GM21717 (cell line): Measurements from ENCODE around the gene LAIR2.
"Not testable (repeated sequence)": the region's sequence is repeated elsewhere in the genome, so short reads cannot be mapped to it uniquely, and the experiment has no call there.

Experiments used
- ATAC-seq: cut with Tn5 transposase; IDR thresholded peaks from one replicate; pipeline ENCODE4 v1.9.1; 2021; ENCODE audit warnings: mild to moderate bottlenecking, moderate library complexity; ENCODE audit not compliant: unreplicated experiment

LAIR2 gene

GRCh38 chr19:54492568-54492967, 10.1 kb upstream of the LAIR2 start:
- no peak for ATAC-seq

- ATAC-seq, result not testable (repeated sequence)
Measured at GRCh38 chr19:54493056-54493455, 9.6 kb upstream of the LAIR2 start.

GRCh38 chr19:54493967-54494585, 8.6 kb upstream of the LAIR2 start:
- no peak for ATAC-seq

- not testable (repeated sequence) for ATAC-seq
Measured at GRCh38 chr19:54495284-54495683, 7.3 kb upstream of the LAIR2 start.

GRCh38 chr19:54497747-54498450, 4.7 kb upstream of the LAIR2 start:
- not testable (repeated sequence) for ATAC-seq

- ATAC-seq, result not testable (repeated sequence)
Measured at GRCh38 chr19:54498451-54498772, 4.2 kb upstream of the LAIR2 start.

- not testable (repeated sequence) for ATAC-seq
Measured at GRCh38 chr19:54505542-54505941, 2.9 kb downstream of the LAIR2 start.

- ATAC-seq, result no peak
Measured at GRCh38 chr19:54506079-54506478, 3.4 kb downstream of the LAIR2 start.

- not testable (repeated sequence) for ATAC-seq
Measured at GRCh38 chr19:54507038-54507717, 4.5 kb downstream of the LAIR2 start.

GRCh38 chr19:54507824-54508223, 5.2 kb downstream of the LAIR2 start:
- no peak for ATAC-seq

GRCh38 chr19:54508487-54508886, 5.9 kb downstream of the LAIR2 start:
- ATAC-seq, result not testable (repeated sequence)

GRCh38 chr19:54509200-54509940, 6.7 kb downstream of the LAIR2 start:
- ATAC-seq, result not testable (repeated sequence)

GRCh38 chr19:54515156-54515555, 12.5 kb downstream of the LAIR2 start:
- no peak for ATAC-seq

- no peak for ATAC-seq
Measured at GRCh38 chr19:54517483-54517882, 14.9 kb downstream of the LAIR2 start.

- ATAC-seq, result no peak
Measured at GRCh38 chr19:54518844-54519243, 16.2 kb downstream of the LAIR2 start.

GRCh38 chr19:54521022-54521859, 18.6 kb downstream of the LAIR2 start:
- no peak for ATAC-seq

GRCh38 chr19:54521860-54522513, 19.4 kb downstream of the LAIR2 start:
- ATAC-seq, result no peak

- no peak for ATAC-seq
Measured at GRCh38 chr19:54523403-54523802, 20.8 kb downstream of the LAIR2 start.

GRCh38 chr19:54525636-54526035, 23.0 kb downstream of the LAIR2 start:
- no peak for ATAC-seq

GRCh38 chr19:54526972-54527371, 24.3 kb downstream of the LAIR2 start:
- ATAC-seq, result no peak
